GM19099 (cell line): ENCODE results near the gene SLC6A6.

ENCODE experiments used
- POLR2A ChIP-seq: IDR thresholded peaks from 3 replicates; pipeline ENCODE4 v1.6.1; 2011; ENCODE audit warnings: low read depth; ENCODE audit not compliant: insufficient read length; ENCODE audit errors: extremely low read depth

Gene SLC6A6

DNA sequence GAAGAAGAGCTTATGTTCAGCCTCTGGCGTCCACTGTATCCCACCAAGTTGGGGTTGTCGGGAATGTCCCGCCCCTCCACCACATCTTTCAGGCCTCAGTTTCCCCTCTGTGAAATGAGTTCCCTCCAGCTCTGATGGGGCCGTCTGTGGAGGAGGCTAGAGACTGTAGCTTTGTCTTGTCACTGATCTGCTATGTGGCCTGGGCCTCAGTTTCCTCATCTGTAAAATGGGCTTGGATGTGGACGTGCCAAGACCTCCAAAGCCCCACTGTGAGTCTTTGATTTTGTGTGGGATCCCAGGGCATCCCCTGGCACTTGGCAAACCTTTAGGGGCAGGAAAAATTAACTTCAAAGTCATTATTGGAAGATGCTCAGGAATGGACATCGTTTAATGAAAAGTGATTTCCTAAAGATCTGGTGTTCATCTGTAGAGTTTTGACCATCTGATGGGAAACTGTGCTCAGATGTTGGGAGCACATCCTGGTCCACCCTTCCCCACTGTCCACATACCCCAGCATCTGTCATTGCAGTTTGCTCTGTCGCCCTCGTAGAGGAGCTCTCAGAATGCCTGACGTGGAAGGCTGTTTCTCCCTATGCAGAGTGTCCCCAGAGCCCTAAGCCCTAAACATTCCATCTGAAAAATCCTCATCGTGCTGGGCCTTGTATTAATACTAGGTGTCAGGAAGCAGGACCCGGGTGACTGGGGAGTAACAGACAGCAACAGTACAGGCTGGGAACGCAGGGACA lies 28.5 kb downstream of the SLC6A6 start:
- TF ChIP-seq POLR2A, result no peak

DNA sequence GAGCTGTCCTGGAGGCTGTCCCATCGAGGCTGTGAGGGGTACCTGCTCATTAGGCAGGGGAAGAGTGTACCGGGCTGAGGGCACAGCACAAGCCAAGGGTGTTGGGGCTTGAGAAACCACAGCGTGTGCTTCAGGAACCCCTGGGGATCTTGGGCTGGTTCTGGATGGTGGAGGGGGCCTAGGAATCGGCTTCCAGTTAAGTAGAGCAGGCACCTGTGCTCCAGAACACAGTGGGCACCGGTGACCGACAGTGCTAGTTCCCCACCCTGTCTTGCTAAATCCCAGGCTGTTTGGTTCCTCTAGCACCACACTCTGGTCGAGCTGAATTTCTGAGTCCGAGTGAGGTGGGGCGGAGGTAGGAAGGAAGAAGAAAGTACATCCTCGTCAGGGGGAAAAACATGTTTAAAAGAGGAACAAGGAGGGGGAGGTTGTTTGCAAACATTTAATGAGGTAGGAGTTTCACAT lies 29.1 kb downstream of the SLC6A6 start:
- TF ChIP-seq POLR2A, result peak; percentile 46

DNA sequence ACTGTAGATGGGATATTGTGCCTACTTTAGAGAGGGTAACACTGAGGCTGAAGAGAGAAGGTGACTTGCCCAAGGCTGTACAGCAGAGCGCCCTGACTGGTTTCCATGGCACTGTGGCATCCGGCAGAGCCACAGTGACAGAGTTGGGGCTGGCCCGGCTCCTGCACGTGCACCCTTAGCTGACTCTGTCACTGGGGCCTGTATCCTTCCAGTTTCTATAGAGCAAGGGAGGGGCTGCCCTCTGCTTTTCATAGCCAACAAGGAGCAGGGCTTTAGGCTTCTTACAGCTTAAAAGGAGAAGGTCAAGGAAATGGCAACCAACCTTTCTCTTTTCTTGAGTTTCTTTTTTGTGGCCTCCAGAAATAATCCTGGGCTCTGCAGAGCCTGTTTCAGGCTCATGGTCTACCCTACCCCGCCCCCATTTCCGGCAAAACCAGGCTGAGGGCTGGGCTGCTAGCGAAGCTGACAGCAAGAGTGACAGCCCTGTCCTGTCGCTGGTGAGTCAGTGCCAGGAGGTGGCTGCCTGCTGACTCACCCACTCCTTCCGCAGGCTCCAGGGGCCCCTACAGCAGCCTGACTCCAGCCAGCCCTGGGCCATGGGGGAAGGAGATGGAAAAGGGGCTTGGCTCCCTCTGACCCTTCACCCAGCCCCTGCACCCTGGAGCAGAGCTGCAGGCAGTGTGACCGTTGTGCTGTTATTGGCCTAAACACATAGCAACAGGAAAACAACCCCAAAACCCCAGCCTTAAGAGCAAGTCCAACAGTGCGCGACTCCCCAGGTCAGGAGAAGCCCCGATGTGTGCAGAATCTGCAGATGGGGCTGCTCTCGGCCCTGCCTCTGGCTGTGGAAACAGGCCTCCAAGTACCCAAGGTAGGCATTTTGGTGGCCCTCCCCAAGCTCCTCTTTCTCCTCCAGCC lies 29.8 kb downstream of the SLC6A6 start:
- peak; percentile 68 for TF ChIP-seq POLR2A

GRCh38 chr3:14433106-14433505 lies 30.7 kb downstream of the SLC6A6 start:
- TF ChIP-seq POLR2A, result no peak

DNA sequence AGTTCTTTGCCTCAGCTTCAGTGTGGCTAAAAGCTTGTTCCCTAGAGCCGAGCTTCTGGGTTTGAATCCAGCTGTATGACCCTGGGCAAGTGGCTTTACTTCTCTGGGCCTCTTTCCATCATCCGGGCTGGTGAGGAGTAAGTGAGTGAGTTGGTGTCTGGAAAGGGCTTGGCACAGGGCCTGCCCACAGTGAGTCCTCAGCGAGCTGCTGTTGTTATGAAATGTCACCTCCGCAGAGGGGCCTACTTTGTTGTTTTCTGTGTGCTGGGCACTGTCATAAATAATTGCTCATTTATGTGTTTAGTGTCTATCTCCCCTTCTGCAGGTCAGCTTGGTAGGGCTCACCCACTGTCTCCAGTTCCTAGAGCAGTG lies 31.7 kb downstream of the SLC6A6 start:
- no peak for TF ChIP-seq POLR2A

GRCh38 chr3:14434498-14435151 lies 32.2 kb downstream of the SLC6A6 start:
- no peak for TF ChIP-seq POLR2A

GRCh38 chr3:14435175-14436014 lies 33.0 kb downstream of the SLC6A6 start:
- no peak for TF ChIP-seq POLR2A

GRCh38 chr3:14436954-14437281 lies 34.5 kb downstream of the SLC6A6 start:
- TF ChIP-seq POLR2A, result no peak

DNA sequence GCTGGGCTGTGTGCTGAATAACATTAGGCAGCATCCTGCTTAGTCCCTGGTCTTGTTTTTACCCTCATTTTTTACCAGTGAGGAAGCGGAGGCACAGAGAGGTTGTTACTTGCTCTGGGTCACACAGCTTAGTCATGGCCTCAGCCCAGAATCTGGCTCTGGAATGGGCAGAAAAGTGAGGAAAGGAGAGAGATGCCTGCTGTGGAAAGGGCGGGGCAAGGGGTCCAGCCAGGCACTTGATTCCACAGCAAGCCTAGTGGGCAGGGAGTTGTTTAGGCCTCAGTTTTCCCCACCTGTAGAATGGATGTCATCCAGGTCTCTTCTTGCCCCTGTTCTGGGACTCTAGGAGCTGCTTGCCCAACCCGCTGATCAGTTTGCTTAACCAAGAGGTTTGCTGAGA lies 35.9 kb downstream of the SLC6A6 start:
- TF ChIP-seq POLR2A, result no peak

DNA sequence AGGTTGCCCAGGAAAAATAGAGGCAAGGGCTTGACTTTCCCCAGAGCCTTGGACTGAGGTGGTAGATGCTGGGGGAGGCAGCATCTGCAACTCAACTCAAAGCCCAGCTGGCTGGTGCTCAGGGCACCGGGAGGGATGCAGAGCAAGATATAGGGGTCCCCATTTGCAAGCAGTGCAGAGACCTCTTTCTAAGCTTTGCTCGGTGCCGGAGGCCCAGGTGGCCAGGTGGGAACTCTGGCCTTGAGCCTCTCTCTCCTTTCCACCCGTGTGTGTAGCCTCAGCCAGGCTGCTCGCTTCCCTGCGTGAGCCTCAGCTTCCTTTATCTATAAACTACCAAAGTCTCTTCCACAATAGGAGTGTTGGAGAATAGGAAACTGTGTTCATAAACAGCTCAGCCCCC lies 36.5 kb downstream of the SLC6A6 start:
- no peak for TF ChIP-seq POLR2A

DNA sequence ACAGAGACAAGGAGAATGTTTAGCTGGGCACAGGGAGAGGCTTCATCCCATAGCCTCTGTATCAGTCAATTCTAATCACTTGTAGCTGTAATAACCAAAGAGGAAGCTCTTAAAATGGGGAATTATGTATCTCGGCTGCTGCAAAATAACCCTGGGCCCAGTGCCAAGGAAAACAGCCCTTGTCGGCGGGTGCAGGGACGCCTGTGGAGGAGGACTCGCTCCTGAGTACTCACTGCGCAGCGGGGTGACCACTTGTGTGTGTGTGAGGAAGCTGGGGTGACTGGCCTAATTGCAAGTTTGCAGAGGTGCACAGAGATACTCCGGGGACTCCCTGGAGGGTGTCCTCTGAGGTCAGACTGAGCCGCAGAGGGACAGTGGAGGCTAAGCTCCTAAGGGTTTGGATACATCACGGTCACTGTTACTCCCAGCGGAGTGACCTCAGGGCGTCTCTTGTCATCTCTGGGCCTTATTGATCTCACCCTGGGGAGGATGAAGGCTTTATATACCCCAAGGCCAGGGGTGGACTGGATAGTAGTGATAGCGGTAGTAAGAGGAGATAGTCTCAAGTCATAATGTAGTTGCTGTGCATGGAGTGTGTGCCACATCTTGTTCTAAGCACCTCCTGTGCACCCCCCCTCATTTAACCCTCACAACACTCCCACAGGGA lies 37.2 kb downstream of the SLC6A6 start:
- TF ChIP-seq POLR2A, result no peak

DNA sequence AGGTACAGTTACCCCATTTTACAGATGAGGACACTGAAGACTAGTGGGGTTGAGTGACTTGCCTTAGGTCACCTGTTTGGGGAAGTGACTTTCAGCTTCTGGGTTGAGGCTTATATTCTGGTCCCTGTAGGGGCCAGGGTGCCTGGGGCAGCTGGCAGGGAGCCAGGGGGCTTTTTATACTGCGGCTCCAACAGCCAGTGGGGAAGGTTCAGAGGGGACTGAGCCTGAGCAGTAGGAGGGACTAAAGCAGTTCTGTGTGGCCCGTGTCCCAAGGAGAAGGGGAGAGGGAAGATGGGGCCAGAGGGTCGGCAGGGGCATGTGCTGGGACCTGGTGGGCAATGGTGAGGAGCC lies 37.7 kb downstream of the SLC6A6 start:
- no peak for TF ChIP-seq POLR2A

GRCh38 chr3:14440531-14441239 lies 38.3 kb downstream of the SLC6A6 start:
- no peak for TF ChIP-seq POLR2A
